Body of pancreas (tissue), 4 donors: Measurements from ENCODE around the gene TARM1.

Experiments used
- POLR2A ChIP-seq, 3 donors: fragments of 450-650 bp; IDR thresholded peaks; one replicate each; pipeline ENCODE4 v1.6.1; 2016; ENCODE audit warnings: antibody characterized with exemption in 3 of 3, mild to moderate bottlenecking in 2 of 3
- TF ChIP-seq, protein P1 (sequence below), 7 experiments: fragments of 450-650 bp in 4 of 7; fragments of 200-600 bp in 3 of 7; sonication (generic) in 3 of 7; IDR thresholded peaks; one replicate each; pipeline ENCODE4 v1.5.1; 2016 to 2019; ENCODE audit warnings: antibody characterized with exemption in 7 of 7

DNA sequence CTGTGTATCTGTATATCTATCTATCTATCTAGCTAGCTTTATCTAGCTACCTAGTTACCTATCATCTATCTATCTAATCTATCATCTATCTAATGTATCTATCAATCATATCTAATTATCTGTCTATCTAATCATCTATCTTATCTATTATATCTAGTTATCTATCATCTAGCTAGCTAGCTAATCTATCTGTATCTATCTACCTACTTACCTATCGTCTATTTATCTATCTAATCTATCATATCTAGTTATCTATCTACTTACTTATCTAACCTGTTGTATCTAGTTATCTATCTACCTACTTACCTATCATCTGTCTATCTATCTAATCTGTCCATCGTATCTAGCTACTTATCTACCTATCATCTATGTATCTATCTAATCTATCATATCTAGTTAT, 35.4 kb downstream of the TARM1 start:
- TF ChIP-seq, protein P1, sequence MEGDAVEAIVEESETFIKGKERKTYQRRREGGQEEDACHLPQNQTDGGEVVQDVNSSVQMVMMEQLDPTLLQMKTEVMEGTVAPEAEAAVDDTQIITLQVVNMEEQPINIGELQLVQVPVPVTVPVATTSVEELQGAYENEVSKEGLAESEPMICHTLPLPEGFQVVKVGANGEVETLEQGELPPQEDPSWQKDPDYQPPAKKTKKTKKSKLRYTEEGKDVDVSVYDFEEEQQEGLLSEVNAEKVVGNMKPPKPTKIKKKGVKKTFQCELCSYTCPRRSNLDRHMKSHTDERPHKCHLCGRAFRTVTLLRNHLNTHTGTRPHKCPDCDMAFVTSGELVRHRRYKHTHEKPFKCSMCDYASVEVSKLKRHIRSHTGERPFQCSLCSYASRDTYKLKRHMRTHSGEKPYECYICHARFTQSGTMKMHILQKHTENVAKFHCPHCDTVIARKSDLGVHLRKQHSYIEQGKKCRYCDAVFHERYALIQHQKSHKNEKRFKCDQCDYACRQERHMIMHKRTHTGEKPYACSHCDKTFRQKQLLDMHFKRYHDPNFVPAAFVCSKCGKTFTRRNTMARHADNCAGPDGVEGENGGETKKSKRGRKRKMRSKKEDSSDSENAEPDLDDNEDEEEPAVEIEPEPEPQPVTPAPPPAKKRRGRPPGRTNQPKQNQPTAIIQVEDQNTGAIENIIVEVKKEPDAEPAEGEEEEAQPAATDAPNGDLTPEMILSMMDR (IDR thresholded peaks at IDR 0.05), result no peak
- no peak for TF ChIP-seq POLR2A (IDR thresholded peaks at IDR 0.05)
